Forelimb muscle (tissue), 1 donor: ENCODE measurements around the gene CELA1. TPM values are rescaled to one million over a fixed set of nuclear protein-coding genes. Genes with fewer than 3 reads are reported as not detected.

Experiments used
- DNase-seq: peaks from one replicate; pipeline ENCODE4 v3.0.0-alpha.2; 2013; ENCODE audit warnings: low read depth
- polyA plus RNA-seq: library from polyadenylated mRNA; unstranded; fragments of 120-200 nt; gene quantifications from one replicate; pipeline ENCODE4 v1.2.1, GENCODE V29; 2013; ENCODE audit not compliant: insufficient read length

CELA1 gene
- not detected for polyA plus RNA-seq

DNA sequence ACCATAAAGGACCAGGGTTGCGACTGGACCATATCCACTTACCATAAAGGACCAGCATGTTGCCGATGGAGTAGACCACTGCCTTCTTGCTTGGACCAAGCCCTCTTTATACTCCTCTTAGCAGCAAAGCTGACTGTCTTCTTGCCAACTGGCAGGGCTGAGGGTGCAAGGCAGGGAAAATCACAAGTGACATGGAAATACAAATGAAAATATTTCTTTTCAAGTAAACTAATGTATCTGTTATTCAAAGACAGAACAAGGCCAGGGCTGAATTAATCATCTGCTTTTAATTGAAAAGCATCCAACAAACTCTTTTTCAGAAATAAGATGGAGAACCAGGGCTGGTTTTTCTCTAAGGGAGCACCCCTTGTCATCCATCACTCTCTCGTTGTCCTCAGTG is at the start of gene CELA1:
TSS of gene CELA1 (minus strand) at position 99 of the 400 bp plus-strand sequence. CDS start at position 58, 41 bp downstream.
- no peak for DNase-seq

DNA sequence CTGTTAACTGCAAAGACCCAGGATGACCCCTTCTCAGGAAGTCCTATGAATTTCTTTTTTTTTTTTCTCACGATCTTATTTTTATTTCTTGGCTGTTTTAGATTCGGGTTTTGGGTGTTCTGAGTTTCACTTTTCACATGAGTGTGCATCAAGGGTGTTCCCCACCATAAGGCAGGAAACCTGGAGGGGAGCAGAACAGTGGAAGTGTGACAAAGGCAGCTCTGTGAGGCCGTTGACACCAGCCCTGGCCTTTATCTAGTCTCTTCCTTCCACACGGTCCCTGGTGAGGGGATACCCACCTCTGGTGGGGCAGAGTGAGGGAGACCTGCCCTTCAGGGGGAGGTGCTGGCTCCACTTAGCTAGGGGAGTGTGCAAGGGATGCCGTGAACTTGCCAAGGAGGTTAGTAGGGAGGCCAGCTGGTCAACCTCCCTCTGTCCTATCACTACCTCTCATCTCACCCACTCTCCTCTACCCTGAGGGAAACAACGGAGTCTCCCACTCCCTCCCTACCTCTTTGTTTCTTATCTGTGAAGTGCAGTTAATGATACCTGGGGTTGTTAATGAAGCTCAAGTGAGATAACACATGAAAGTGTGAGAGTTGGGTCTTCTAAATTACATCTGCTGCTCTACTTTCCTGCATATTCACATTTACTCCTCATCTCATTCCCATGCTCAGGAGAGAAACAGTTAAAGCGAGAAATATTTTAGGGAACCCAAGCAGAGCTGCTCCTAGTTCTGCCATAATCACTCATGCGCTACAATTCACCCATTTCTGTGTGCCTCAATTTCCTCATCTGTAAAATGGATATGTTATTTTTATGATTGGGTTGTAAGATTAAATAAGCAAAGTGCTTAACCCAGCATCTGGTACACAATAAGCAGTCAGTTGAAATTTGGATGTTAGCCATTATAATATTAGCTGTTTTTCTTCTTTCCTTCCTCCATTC is 49.1 kb upstream of the CELA1 start:
- no peak for DNase-seq

DNA sequence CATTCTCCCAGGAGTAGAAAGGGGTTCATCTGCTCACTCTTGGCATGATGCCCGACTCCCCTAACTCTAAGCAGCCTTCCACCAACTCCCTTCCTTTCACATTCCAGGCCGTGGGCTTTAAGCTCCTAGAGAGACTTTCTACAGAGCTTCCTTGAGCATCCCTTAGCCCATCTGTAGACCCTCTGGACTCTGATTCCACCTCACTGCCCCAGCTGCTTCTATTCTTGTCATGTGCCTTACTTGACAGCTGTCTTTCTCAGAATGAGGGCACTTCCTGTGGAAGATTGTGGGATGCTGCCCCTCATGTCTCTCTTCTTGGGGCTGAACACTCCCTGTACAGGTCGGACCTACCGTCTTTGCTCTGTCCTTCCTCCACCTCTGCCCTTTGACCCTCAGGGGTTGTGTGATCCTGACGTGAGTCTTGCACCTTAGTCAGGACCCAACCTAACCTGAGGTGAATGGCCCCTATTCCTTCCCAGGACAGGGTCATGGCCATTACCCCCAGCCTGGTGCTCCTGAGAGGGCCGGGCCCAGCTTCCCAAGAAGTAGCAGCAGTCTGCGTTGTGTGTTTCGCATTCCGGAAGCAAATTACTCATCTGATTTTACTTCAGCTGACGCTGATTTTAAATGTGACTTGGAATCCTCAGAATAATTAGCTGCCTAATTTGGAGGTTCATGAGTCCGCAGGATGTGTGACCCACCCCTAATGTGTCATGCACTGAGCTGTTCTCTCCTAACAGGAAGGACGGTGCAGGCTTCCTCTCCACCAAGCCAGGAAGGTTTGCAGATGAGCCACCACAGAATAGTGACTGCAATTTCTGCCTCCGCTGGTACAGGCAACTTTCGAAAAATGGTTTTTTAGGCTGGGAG is 47.4 kb upstream of the CELA1 start:
- no peak for DNase-seq

DNA sequence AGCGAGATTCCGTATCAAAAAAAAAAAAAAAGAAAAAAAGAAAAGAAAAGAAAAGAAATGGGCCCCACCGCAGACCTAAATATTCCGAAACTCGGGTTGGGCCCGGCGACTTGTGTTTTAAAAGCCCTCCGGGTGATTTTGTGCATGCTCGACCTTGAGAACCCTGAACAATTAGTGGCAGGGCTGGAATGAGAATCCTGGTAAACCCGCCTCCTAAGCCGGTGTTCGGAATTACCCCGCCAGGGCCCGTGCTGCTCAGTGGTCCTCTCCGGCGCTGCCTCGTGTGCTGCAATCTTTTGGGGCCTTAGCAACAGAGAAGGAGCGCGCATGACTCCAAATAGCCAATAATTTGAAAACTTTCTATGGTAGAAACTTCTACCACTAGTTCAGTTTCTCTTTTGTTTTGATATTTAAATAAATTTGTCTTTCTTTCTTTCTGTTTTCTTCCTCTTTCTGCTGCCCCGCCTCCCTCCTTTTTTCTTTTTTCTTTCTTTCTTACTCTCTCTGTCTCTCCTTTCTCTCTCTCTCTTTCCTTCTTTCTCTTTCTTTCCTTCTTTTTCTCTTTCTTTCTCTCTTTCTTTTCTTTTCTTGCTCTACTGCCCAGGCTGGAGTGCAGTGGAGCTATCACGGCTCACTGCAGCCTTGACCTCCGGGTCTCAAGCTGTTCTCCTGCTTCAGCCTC is 46.2 kb upstream of the CELA1 start:
- DNase-seq, result no peak

DNA sequence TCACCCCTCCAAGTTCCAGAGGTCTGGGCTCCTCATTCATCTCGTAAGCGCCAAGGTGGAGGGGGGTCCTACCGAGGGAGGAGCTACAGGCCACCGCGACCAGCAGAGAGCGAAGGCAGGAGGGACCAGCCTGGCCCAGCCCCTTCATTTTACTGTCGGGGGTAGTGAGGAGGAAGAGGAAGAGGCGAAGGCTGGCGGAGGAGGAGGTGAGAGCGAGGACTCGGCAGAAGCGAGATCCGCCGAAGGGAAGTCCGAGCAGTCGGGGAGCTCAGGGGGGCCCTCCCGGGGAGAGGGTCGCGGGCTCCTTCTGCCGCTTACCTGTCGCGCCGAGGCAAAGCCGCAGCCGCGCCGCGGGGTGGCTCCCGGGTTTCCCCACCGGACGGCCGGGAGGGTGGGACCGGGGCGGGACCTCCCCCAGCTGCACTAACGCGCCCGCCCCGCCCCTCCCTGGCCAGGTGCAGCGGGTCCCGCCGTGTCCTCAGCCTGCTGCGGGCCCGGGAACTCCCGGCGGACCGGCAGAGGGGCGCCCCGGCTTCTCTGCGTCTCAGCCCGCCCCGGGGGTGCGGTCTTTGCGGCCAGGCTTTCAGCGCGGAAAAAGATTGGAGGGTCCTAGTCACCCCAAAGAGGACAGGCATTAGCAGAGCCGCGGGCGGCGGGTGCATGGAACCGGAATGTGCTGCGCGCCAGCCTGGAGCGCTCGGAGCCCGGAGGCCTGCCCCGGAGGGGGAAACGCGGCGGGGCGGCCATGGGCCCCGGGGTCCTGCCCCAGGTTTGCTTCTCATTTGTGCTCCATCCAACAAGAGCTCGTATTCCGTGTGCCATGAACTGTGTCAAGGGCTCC is 45.0 kb upstream of the CELA1 start, which contains the start of gene GALNT6:
TSS of gene GALNT6 (minus strand) at position 124 of the 841 bp plus-strand sequence. CDS start 11,625 bp downstream, outside the sequence.
- no peak for DNase-seq

DNA sequence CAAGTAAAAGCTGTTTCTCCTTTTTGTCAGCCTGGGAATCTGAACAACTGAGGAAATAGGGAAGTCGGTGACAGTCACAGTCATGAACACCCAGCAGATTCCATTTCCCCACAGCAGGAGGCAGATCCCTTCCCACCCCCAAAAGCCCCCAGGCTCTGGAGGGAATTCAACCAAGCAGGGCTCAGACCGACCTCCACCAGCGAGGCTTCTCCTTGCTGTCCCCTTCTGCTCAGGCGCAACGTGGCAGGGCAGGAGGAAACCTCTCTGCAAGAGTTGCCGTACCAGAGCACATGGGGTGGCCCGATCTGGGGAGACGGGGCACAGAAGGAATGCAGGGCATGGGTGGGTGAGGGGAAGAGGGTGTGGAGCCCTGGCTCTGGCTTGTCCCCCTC is 44.4 kb upstream of the CELA1 start:
- DNase-seq, result no peak

DNA sequence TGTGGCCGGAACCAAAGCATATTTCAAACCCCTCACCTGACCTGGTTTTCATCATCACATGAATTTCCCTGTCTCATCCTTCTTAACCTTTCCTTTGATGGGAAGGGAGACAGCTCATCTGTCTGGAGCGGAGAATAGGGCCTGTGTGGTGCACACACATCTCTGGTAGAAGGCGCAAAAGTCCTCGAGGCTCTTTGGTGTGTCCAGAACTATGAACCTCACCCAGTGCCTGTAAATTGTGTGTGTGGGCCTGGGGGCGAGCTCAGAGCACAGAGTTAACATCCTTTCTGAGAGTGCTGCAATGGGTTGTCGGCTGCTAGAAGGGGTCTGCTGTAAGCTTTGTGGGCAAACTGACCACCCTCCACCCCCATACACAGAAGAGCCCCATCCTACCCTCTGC is 44.0 kb upstream of the CELA1 start:
- no peak for DNase-seq

DNA sequence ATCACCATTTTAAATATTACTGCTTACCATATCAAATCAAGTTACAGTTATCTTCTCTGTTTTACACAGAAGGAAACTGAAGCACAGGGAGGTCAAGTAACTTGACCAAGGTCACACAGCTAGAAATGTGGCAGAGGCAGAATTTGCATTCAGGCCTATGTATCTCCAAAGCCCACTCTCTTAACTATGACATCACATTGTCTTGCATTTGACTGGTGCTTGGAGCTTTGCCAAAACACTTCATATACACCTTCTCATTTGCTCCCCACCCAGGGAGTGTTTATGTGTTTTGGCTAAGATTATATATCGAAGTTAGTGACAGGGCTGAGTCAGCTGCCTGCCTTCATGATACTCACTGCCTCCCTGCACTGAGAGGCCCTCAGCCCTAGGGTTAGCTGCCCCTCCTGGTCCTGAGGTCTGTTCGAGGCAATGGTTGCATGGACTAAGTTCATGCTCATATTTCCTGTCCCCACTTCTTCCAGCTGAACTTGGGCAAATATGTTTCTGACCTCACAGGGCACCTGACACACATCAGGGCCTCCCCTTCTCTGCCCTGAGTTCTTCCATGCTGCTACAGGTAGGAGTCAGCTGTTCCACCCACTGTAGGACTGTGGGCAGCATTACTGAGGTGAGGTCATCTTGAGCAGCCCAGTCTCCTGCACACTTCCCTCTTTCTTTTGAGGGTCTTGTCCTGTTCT is 43.0 kb upstream of the CELA1 start:
- DNase-seq, result no peak

DNA sequence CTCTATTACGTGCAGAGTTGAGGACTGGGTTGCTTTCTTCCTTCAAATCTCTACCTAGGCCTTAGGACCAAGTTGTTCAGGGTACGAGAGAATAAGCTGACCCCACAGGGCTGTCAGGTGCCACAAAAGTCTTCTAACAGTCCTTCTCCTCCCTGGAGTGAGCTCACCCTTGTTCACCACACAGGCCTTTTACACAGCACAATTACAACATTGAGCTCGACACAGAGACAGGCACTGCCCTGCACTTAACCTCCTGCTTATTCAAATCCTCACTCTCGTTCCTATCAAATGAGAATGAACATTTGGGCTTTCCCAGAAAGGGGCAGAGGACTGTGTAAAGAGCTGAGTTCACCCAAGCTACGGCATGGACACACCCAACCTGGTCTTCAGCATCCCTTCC is 42.4 kb upstream of the CELA1 start:
- DNase-seq, result no peak

DNA sequence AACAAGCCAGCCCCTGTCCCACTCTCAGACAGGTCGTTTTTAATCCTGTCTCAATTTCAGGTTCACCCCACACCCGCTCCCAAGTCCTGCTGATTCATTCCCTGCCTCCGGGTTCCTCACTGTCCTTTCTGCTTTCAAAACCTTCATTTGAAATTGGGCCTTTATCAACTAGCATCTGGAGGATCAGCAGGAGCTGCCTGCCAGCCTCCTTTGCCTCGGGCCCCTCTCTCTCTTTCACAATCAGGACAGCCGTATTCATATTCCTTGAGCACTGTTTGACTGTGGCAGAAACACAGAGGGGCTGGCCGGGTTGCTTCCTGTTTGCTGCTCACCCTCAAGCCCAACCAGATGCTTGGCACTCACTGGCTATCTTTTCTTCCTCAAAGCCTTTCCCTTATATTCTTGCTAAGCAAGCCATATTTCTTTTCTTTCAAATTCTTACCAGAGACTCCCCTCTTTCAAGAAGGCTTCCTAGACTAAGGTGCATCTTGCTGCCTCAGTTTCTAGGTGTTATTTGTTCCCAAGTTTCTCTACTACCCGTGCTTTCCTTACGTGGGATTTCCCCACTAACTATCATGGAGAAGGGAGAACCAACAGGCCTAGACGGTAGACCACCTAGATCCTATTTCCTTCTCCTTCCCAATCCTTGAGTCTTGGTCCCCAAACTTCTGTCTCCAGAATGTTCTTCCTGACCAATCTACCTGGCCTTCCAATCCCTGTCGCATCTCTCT is 41.8 kb upstream of the CELA1 start:
- DNase-seq, result no peak

DNA sequence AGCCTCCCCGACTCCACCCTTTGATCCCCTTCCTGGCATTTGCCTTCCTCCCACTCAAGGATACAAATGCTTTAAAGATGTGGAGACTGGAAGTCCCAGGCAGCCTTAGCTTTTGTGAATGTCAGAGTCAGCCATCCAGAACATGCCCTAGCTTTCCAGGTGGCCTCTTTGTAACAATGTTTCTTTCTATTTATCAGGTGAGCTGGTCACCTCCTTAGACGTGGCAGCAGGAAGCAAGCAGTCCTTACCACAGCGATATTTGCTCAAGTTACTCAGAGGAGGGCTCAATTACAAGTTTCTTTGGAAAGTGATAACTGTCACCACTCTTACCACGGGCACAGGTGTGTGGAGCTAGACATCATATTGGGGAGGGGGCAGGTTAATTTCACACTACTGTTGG is 39.9 kb upstream of the CELA1 start:
- DNase-seq, result no peak

DNA sequence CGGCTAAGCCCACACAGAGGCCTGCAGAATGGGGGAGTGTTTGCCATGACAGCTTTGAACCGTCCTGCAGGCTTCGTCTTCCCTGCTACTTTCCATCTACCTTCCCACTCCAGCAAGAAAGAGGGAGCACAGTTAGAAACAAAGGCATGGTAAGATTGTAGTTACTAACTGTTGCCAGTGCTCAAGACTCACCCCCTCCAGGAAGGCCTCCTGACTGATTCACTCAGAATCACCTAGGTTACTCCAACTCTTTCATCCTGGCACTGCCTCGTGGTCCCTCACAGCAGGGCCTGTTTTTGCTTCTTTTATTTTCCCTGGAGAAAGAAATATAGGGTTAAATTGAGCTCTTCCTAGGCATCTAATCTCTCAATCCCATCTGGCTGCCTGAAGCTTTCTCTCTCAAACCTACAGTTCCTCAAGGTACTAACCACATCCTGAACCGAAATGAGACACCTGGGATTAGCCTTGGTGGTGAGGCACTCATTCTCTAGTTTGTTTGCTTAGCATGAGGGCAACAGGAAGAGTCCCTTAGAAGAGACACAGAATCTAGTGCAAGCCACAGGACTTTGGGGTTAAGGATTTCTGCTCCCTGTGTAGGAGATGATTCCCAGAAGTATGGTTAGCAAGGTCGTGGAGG is 36.9 kb upstream of the CELA1 start:
- no peak for DNase-seq

DNA sequence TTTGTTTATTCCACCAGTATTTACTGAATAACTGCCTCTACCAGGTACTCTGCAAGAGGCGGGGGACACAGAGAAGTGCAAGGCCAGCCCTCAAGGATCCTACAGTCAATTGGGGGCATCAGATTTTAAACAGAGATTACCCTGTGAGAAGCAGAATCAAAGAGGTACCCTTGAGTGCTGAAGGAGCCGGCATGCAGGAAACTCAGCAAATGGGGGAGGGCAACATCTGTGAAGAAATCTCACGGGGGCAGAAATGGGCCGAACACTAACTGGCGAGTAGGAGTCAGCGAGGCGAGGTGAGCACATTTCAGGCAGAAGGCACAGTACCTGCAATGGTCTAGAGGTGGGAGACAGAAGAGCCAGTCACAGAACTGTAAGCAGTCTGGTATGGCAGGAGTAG is 35.7 kb upstream of the CELA1 start:
- no peak for DNase-seq

DNA sequence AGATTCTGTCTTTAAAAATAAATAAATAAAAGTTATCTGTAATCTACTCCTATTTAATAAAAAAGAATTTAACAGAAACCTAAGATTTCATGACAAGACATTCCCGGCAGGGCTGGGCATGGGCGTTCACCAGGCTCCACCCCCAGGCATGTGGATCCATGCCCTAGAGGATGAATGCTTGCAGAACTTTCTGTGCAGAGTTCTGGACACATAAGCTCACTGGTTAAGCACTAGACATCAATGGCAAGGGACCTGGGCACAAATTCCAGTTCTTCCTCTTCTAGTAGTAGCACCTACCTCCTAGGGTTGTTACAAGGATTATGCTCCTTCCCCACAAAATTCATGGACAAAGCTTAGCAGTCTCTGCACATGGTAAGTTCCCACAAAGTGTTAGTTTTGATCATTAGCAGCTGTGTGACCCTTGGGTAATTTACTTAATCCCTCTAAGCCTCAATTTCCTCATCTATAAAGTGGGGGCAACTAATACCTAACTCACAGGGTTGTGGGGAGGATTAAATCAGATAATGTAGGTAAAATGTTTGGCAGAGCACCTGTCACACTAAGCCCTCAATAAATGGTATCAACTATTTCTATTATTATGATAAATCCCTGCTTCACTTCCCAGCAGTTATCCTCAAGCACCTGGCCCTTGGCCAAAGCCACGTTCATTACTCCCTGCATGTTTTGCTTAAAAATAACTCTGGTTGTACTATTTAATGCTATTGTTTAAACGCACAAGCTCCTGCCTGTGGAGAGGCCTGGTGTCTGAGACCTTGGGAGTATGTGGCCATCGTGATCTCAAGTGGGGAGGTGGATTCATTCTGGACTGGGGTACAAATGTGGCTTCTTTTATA is 35.0 kb upstream of the CELA1 start:
- no peak for DNase-seq

DNA sequence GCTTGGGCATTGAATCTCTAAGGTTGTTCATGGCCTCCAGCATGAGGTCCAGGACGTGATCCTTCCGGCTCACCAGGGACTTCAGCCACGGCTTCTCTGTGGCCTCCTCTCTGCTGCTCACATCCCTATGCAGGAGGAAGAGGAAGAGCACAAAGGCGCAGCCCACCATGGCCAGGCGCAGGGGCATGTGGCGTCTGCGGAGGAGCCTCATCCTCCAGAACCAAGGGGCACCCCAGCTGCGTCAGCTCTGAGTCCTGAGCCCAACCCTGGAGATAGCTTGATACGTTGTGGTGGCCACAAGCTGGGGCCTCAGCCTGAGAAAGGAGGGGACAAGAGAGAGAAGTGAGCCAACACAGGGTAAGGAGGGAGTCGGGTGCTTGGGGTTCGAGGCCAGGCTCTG is 33.1 kb upstream of the CELA1 start:
- no peak for DNase-seq

DNA sequence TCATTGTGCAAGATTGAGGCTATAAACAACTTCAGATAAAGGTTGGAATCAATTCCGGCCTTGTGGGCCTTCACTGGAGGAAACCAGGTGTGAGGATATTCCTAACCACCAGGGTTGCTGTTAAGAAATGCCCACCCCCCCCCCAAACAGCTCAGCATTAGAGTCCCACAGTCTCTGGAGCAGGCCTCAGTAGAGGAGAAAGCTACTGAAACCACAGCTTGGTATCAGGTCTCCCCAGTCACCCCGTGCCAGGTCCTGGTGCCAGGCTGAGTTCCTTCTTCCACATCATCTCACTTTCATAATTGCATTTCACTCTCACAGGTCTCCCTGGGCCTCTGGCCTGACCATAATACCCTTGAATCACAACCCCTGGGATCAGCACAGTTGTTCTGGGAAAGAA is 32.3 kb upstream of the CELA1 start:
- DNase-seq, result no peak

DNA sequence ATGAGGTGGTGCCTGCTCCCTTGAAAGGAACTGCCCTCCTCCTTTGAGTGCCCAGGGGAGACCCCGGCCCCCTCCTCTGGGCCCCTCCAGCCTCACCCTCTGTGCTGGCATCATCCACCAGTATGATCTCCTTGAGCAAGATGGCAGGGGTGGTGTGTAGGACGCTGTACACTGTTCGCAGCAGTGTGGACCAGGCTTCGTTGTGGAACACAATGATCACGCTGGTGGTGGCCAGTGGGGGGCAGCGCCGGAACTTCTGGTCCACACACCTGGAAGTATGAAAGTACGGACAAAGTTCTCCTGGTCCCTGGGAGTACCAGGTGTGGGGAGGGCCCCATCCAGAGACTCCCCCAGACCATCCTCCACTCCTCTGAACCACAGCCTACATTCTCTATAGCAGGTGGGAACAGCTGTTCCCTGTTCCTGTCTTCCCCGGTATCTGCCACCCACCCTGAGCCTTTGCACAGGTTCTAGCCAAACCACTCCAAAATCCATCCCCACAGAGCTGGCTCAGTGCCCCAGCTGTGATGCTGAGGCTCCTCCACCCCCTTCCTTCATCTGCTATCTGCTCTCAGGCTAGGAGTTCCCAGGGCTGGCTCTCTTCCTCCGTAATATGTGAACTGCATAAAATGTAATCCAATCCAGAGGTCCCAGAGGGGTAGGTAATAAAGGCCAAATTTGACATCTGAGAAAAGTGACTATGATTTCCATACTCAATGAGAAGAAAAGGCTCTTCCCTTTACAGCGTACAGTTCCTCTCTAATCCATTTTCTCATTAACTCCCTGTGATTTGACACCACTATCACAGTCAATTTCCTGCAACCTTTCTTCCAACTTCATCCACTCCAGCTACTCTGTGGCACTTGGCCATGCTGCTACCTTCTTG is 30.9 kb upstream of the CELA1 start:
- no peak for DNase-seq
